Panc1 (cell line): Measurements from ENCODE around the gene CAMSAP2. TPM values are rescaled to one million over a fixed set of nuclear protein-coding genes. Genes with fewer than 3 reads are reported as not detected.

Experiments used
- ATAC-seq: fragments of 200-7000 bp; cut with Tn5 transposase; 2 replicates; pipeline ENCODE4 v1.9.1; 2020; ENCODE audit warnings: mild to moderate bottlenecking, moderate library complexity
- BruUV-seq: library from RNA; stranded (reverse); fragments of 400-500 nt; replicated peaks from 2 replicates; lab custom pipeline; 2021; lab: Mats Ljungman, UMichigan
- CTCF ChIA-PET: fragments of 300-600 bp; sonication (Branson Sonifier 250); formaldehyde crosslinking; loops from one replicate; lab custom pipeline; 2022; ENCODE audit warnings: antibody characterized with exemption; lab: Charles Lee
- POLR2A ChIA-PET: fragments of 300-600 bp; sonication (Branson Sonifier 250); formaldehyde crosslinking; loops from one replicate; lab custom pipeline; 2022; ENCODE audit warnings: antibody characterized with exemption; lab: Charles Lee
- DNase-seq: peaks from one replicate; pipeline ENCODE4 v3.0.0-alpha.2; 2010; ENCODE audit warnings: low read depth, low spot score
- H3K27ac ChIP-seq: 2 replicates; pipeline ENCODE4 v1.5.1; 2011; ENCODE audit warnings: mild to moderate bottlenecking, low read length, inconsistent platforms
- H3K27me3 ChIP-seq: fragments of 200-500 bp; sonication (Bioruptor generic); 2 replicates; pipeline ENCODE4 v1.6.0; 2014; ENCODE audit warnings: low read length, inconsistent platforms; ENCODE audit not compliant: control insufficient read depth, insufficient read depth
- H3K36me3 ChIP-seq: fragments of 200-500 bp; sonication (Bioruptor generic); 2 replicates; pipeline ENCODE4 v1.5.1; 2014; ENCODE audit warnings: inconsistent platforms, mild to moderate bottlenecking, low read length, moderate library complexity; ENCODE audit not compliant: control insufficient read depth, insufficient read depth
- H3K4me1 ChIP-seq: 2 replicates; pipeline ENCODE4 v1.5.1; 2011; ENCODE audit warnings: inconsistent platforms, mild to moderate bottlenecking, low read length, moderate library complexity; ENCODE audit not compliant: control insufficient read depth, insufficient read depth
- H3K4me3 ChIP-seq, 2 experiments: 2 replicates each; pipeline ENCODE4 v1.5.1; 2011 to 2012; ENCODE audit warnings: low read depth in 2 of 2, low read length in 2 of 2, mild to moderate bottlenecking in 2 of 2, inconsistent platforms in 1 of 2, moderate library complexity in 1 of 2
- H3K9me3 ChIP-seq: fragments of 200-500 bp; sonication (Bioruptor generic); 2 replicates; pipeline ENCODE4 v1.5.1; 2014; ENCODE audit warnings: low read depth, mild to moderate bottlenecking, inconsistent platforms, low read length, moderate library complexity; ENCODE audit not compliant: control insufficient read depth, insufficient read depth
- CTCF ChIP-seq: fragments of 450-650 bp; IDR thresholded peaks from 2 replicates; pipeline ENCODE4 v1.5.1; 2017; ENCODE audit warnings: mild to moderate bottlenecking
- POLR2AphosphoS5 ChIP-seq: IDR thresholded peaks from 2 replicates; pipeline ENCODE4 v1.6.1; 2012; ENCODE audit warnings: mild to moderate bottlenecking, low read depth, low read length, moderate library complexity
- REST ChIP-seq, 2 experiments: IDR thresholded peaks; 2 replicates each; pipeline ENCODE4 v1.6.1; 2011 to 2012; ENCODE audit warnings: low read depth in 2 of 2, control low read depth in 1 of 2, low read length in 1 of 2, mild to moderate bottlenecking in 1 of 2, moderate library complexity in 1 of 2; ENCODE audit not compliant: insufficient read depth in 1 of 2
- SIN3A ChIP-seq: IDR thresholded peaks from 2 replicates; pipeline ENCODE4 v1.6.1; 2012; ENCODE audit warnings: low read depth, mild to moderate bottlenecking, low read length, moderate library complexity, borderline replicate concordance; ENCODE audit not compliant: insufficient read depth
- TCF7L2 ChIP-seq: IDR thresholded peaks from 2 replicates; pipeline ENCODE4 v1.6.1; 2011; ENCODE audit warnings: mild to moderate bottlenecking, low read depth, low read length, inconsistent platforms
- in situ Hi-C: cut with HindIII; loops from 2 replicates; pipeline ENCODE4 v1.10.0; 2016; ENCODE audit warnings: low sequenced_read_pairs, low pct_unique_long_range_greater_than_20kb
- intact Hi-C: fragments of 100-400 bp; cut with micrococcal nuclease; formaldehyde crosslinking; loops from one replicate; pipeline ENCODE4 v1.10.0; 2022; ENCODE audit not compliant: unreplicated experiment
- total RNA-seq: library from RNA; stranded (reverse); gene quantifications from one replicate; pipeline ENCODE4 v1.2.1, GENCODE V29; 2021; ENCODE audit not compliant: unreplicated experiment

CAMSAP2 gene
- total RNA-seq, 1 experiment from 2014 or later, result 40.1 TPM

- Histone ChIP-seq H3K27me3 (peaks cover 3% of the 10 kb centered on the region), H3K4me1 (no peaks in the 10 kb centered on the region), H3K4me3 (no peak overlapping the region), H3K36me3 (no peaks in the 10 kb centered on the region), H3K27ac (no peak overlapping the region), H3K9me3 (no peaks in the 10 kb centered on the region)
- POLR2A ChIA-PET, result no interaction called here
- no peak for ATAC-seq
- no peak for DNase-seq
- no TSS peak for BruUV-seq
- TF ChIP-seq SIN3A, result no peak
- TF ChIP-seq REST (IDR thresholded peaks at IDR 0.05; ENCODE audit: insufficient read depth in 1 of 2, low read depth in 2 of 2, low read length in 1 of 2), result no peak
- TF ChIP-seq POLR2AphosphoS5, result no peak
- TF ChIP-seq CTCF, result no peak
- no peak for TF ChIP-seq TCF7L2
- in situ Hi-C loops (no loop called here), intact Hi-C loops (no loop called here)
- CTCF ChIA-PET, result no interaction called here
These were observed 134.5 kb downstream of the CAMSAP2 start for GRCh38 chr1:200873116-200873670.

- DNase-seq (no peak), ATAC-seq (no peak)
- Histone ChIP-seq H3K36me3 (no peaks in the 10 kb centered on the region), H3K27me3 (peaks cover 3% of the 10 kb centered on the region), H3K9me3 (no peaks in the 10 kb centered on the region), H3K4me1 (no peaks in the 10 kb centered on the region), H3K27ac (no peak overlapping the region), H3K4me3 (no peak overlapping the region)
- TF ChIP-seq CTCF (no peak), POLR2AphosphoS5 (no peak), REST (IDR thresholded peaks at IDR 0.05; ENCODE audit: insufficient read depth in 1 of 2, low read depth in 2 of 2, low read length in 1 of 2) (no peak)
- in situ Hi-C loops (no loop called here), intact Hi-C loops (no loop called here)
- BruUV-seq, result no TSS peak
- CTCF ChIA-PET, result no interaction called here
- POLR2A ChIA-PET, result interaction anchor here (0.6 kb wide), 1 partner anchor 29 kb away, joined by 3 read pairs; no protein-coding TSS in a partner anchor
These were observed 135.1 kb downstream of the CAMSAP2 start for GRCh38 chr1:200873671-200874397.
